Right hindlimb (tissue), 1 donor: ENCODE measurements around the gene BAZ2B.

Experiments
- DNase-seq: peaks from one replicate; pipeline ENCODE4 v3.0.0-alpha.2; 2018

Gene BAZ2B

GRCh38 chr2:159614534-159615366 is 1.6 kb downstream of the BAZ2B start:
- DNase-seq = no peak

DNA sequence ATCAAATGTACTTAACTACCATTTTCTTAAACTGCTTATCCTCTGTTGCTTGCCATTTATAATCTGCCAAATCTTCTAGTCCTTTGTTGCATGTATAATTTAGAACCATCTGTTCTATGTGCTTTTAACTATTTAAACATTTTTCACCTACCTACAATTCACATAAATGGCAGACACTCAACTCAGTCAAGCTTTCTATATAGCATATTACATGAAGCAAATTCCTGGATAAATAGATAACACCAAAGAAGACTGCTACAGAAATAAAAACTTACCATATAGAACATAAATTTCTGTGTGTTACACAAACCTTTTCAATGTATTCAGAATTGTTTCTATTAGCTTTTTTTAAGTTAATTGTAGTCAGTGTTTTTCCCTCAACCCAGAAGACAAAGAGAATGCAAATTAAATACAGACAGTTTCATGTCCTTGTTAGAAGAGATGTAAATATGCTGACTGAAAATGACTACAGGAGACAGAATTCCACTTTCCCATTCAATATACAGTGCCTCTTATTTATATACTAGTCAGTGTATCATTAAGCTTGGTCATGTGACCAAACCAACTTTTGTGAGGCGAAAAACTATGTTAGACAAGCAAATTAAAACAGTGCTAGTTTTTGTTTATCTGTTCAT is 2.6 kb downstream of the BAZ2B start:
- DNase-seq = no peak

DNA sequence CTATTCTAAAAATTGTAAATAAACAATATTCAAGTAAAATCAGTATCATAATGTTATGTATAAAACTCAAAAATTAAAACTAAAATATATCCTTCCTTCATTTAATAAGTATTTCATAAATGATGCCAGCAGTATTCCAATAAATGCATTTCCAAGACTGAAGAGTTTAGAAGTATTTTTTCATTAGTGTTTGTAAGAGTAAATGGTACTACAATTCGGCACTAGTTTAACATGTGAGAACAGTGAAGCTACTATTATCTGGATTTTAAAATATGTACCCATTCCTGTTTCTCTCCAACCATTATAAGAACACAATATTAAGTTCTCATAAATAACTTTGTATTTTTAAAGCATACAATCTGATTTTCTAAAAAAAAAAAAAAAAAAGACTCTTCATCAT is 3.3 kb downstream of the BAZ2B start:
- no peak for DNase-seq

DNA sequence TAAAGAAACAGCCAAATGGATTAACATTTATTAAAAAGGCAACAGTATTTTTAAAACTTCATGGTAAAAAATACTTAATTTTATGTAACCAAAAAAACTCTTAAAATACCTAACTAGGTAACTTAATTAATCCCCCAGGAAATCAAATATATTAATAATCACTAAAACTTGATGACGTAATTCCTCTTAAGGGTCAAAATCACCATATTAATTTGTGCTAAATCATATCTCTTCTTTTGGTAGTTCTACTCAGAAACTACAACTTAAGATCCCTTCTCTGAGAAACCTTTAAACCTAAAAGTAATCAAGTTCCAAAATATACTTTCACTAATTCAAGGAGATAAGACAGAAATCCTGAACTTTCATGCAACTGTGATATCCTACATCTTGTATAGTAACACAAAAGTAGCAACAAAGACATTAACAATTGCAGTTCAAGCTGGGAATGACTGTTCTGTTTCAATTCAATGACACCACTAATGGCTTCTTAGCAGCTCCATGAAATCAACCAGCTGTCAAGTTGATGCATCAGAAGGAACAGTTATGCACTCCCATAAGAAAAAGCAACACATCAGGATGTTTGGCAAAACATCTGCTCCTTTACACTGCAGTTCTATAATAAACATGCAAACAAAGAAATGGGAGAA is 4.0 kb downstream of the BAZ2B start:
- no peak for DNase-seq

DNA sequence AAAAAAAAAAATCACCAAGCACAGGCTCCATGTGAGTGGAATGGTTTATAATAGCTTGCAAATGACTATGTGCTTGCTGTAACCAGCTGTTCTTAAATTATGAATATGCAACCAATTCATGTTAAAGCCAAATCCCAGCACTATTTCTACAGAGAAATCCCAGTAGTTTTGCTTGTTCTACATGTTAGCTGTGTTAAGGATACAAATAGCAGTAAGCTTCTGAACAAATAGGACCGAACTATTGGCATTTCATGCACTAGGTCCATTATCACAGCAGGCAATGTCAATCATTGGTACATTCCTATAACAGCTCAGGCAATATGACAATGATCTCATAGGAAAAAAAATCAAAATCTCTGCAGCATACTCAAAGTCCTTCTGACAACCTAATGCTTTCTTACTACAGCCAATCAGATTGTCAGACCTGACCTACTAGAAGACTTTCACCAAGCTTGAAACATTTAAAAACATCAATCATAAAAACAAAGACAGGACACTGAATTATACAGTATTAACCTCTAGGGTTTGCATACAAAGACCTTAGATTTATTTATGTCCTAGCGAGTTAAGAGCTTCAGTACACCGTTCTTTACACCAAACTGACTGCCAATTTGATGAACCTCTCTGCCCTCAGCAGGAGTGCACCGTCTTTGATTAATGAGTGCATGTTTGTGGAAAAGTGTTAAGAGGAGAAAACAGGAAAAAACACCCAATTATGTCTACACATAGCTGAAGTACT is 6.4 kb downstream of the BAZ2B start:
- no peak for DNase-seq

GRCh38 chr2:159608723-159609308 is 7.5 kb downstream of the BAZ2B start:
- DNase-seq = no peak

GRCh38 chr2:159608108-159608507 is 8.2 kb downstream of the BAZ2B start:
- no peak for DNase-seq

DNA sequence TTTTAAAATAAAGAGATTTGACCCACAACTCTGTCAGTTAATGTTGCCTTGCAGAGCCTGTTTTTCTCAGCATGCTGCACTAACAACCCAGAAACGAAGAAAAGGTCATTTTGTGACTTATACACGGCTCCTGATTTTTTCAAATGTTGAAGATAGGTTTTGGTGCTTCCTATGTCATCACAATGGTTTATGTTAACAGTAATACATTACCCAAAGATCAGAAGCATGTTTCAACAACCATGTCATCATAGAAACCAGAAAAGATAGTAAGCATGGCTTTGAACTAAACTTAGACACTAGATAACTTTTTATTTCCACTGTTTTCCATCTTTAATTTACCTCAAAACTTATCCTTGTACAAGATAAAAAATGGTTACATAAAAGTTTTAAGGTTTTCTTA is 10.1 kb downstream of the BAZ2B start:
- DNase-seq = no peak

- no peak for DNase-seq
These were observed 10.7 kb downstream of the BAZ2B start for GRCh38 chr2:159605441-159606178.

GRCh38 chr2:159604159-159604558 is 12.2 kb downstream of the BAZ2B start:
- no peak for DNase-seq

DNA sequence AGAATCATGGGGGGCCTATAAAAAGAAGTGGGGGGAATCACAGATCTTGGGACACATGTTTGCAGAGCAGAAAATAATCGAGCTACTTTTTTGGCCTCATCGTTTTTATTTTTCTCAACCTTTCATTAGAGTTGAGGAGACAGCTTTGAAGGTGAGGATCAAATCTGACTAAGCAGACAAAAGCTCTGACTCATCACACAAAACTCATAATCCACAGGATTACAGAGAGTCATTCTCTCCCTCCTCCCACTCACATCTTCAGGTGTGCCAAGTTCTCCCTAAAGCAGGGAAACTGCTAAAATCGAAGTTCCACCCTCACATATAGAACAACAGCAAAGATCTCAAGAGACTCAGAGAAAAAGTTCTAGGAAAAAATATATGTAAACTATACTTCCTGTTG is 15.6 kb downstream of the BAZ2B start:
- no peak for DNase-seq

DNA sequence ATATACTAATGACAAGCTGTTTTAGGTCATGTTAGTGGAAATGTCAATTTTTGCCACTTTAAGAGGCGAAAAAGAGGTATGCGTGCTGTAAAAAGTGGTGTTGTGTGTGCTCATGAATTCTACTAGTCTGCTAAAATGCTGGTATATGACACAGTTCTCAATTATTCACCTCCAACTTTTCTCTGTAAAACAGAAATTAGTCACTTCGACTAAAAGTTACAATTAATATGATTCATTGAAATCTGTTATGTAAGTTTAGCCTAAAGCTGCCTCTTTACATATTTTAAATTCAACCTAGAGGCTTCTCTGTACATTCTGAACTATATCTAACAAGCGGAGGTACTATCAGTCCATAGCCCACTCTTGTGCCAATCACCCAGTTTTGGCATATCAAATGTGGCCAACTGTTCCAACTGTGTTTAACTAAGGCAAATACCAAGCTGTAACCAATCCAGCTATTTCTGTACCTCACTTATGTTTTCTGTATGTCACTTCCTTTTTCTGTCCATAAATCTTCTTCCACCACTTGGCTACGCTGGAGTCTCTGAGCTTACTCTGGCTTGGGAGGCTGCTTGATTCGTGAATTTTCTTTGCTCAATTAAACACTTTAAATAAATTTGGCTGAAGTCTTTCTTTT is 20.8 kb downstream of the BAZ2B start:
- DNase-seq = no peak

DNA sequence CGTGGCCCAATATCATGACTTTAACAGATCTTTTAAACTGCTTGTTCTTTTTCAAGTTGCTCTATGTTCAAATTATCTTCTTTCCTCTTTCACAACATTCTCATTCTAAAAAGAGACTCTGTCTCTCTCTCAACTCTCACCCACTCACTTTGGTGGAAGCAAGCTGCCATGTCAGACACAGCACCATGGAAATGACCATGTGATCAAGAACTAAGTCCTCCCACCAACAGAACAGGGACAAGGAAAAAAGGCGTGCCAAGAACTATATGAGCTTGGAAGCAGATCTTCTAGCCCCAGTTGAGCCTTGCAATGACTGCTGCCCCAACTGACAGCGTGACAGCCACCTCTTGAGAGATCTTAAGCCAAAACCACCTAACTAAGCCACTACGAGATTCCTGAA is 23.9 kb downstream of the BAZ2B start:
- no peak for DNase-seq

DNA sequence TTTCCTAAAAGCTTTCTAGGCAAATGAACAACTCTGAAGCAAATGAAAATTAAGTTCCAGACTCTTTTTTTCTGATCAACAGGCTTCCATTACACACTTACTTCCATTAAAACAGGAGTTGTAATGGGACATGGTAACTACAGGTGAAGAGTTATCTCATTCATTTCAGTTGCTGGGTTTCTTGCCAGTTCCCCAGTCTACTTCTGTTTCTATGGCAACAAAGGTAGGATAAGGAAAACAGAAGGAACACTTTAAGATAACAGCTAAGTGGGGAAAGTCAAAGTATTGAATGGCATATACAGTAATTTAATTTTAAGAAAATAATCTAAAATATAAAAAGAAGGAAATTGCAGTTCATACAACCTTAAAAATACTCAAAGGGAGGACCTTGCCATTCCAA is 25.1 kb downstream of the BAZ2B start:
- no peak for DNase-seq

- DNase-seq = no peak
These were observed 27.1 kb downstream of the BAZ2B start for GRCh38 chr2:159589286-159589685.

DNA sequence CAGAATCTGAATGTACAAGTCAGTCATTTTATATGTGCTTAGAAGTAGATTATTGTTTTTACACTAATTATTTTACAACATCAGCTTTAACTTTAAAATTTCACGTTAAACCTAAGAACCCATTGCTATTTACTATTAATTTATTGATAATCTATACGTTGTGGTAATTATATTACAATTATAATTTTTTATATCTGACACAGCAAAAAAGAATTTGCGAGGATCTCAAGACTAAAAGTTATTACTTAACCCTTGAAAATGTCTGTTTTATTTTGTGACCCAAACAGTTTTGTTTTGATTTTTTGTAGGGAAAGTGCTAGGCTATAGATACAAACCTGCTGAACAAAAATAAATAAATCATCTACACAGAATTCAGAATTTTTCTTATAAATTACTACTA is 30.3 kb downstream of the BAZ2B start:
- no peak for DNase-seq

- DNase-seq = no peak
These were observed 30.7 kb downstream of the BAZ2B start for GRCh38 chr2:159585622-159586021.

DNA sequence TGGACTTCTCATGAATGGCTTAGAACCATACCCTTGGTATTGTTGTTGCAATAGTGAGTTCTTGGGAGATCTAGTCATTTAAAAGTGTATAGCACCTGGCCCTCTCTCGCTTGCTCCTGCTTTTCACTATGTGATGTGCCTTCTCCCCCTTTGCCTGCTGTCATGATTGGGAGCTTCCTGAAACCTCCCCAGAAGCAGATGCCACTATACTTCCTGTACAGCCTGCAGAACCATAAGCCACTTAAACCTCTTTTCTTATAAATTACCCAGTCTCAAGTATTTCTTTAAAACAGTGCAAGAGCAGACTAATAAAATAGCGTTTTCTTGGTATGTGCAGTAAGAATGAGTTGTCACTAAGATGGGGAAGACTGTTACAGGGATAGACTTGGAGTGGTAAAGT is 31.6 kb downstream of the BAZ2B start:
- DNase-seq = no peak

DNA sequence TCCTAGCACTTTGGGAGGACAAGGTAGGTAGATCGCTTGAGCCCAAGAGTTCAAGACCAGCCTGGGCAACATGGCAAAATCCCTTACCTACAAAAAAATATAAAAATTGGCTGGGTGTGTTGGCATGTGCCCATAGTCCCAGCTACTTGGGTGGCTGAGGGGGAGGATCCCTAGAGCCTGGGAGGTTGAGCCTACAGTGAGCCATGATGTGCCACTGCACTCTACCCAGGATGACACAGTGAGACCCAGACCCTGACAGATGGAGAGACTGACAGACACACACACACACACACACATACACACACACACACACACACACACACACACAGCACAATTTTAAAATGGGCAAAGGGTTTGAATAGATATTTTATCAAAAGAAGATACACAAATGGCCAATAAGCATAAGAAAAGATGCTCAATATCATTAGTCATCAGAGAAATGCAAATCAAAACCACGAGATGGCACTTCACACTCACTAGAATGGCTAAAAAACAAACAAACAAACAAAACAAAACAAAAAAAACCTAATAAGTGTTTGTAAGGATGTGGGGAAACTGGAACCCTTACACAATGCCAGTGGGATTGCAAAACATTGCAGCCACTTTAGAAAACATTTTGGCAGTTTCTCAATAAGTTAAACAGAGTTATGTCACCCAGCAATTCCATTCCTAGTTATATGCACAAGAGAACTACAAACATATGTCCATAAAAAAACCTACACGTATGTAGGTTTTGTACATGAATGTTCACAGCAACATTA is 42.3 kb downstream of the BAZ2B start:
- no peak for DNase-seq

- no peak for DNase-seq
These were observed 43.1 kb downstream of the BAZ2B start for GRCh38 chr2:159573294-159573693.

- DNase-seq = no peak
These were observed 43.9 kb downstream of the BAZ2B start for GRCh38 chr2:159572459-159572858.
